Heart right ventricle (tissue), 16 donors: ENCODE measurements around the gene MRGPRD. TPM values are rescaled to one million over a fixed set of nuclear protein-coding genes. Genes with fewer than 3 reads are reported as not detected.

Source experiments
- ATAC-seq, 8 donors: fragments of 200-7000 bp; cut with Tn5 transposase; one replicate each; pipeline ENCODE4 v1.9.1; 2020; ENCODE audit warnings: mild to moderate bottlenecking in 8 of 8, moderate library complexity in 8 of 8, moderate number of reproducible peaks in 1 of 8
- DNase-seq, 2 donors: peaks; one replicate each; pipeline ENCODE4 v3.0.0-alpha.2; 2020
- H3K27ac ChIP-seq, 10 donors: fragments of 200-600 bp; sonication (generic) in 2 of 10; one replicate each; pipeline versions ENCODE4 v1.5.0 to v1.8.0; 2020 to 2022; ENCODE audit warnings: mild to moderate bottlenecking in 3 of 10
- H3K27me3 ChIP-seq, 7 donors: fragments of 200-600 bp; one replicate each; pipeline ENCODE4 v1.8.0; 2021 to 2022; ENCODE audit warnings: mild to moderate bottlenecking in 2 of 7
- H3K36me3 ChIP-seq, 9 donors: fragments of 200-600 bp; sonication (generic) in 1 of 9; one replicate each; pipeline versions ENCODE4 v1.5.0 to v1.8.0; 2020 to 2022; ENCODE audit warnings: mild to moderate bottlenecking in 2 of 9
- H3K4me1 ChIP-seq, 9 donors: fragments of 200-600 bp; sonication (generic) in 1 of 9; one replicate each; pipeline versions ENCODE4 v1.5.0 to v1.8.0; 2020 to 2022; ENCODE audit warnings: mild to moderate bottlenecking in 4 of 9
- H3K4me3 ChIP-seq, 10 donors: fragments of 200-600 bp; sonication (generic) in 2 of 10; one replicate each; pipeline versions ENCODE4 v1.5.0 to v1.8.0; 2020 to 2022; ENCODE audit warnings: mild to moderate bottlenecking in 7 of 10, moderate library complexity in 2 of 10
- H3K9me3 ChIP-seq, 11 donors: fragments of 200-600 bp in 10 of 11; sonication (generic) in 2 of 11; one replicate each; pipeline versions ENCODE4 v1.5.0 to v1.8.0; 2013 to 2022; ENCODE audit warnings: mild to moderate bottlenecking in 2 of 11, control low read depth in 1 of 11, moderate library complexity in 1 of 11
- whole genome bisulfite sequencing, 2 donors: extraction: QIAGEN DNeasy Blood & Tissue Kit; methylation state at CpG; one replicate each; pipeline ENCODE4 v1.1.7; 2013; ENCODE audit warnings: inconsistent platforms in 1 of 2; 5-methylcytosine and 5-hydroxymethylcytosine counted together
- intact Hi-C, 10 donors: fragments of 100-400 bp; cut with DNase I; formaldehyde crosslinking; loops; one replicate each; pipeline versions ENCODE4 v1.11.1 to v1.14.2; 2022
- polyA plus RNA-seq, 2 donors: library from polyadenylated mRNA; stranded (reverse); fragments of 200-250 nt; gene quantifications; one replicate each; pipeline ENCODE4 v1.2.3, GENCODE V29; 2013
- total RNA-seq, 10 donors: library from RNA; stranded (reverse); fragmentation: NEBNext Ultra II Directional in 3 of 10; extraction: Animal tissue kit (Norgen Biotek cat#: 25700) in 3 of 10; gene quantifications; one replicate each; pipeline versions ENCODE4 v1.2.1 to v1.2.4, GENCODE V29; 2021 to 2023
- TF ChIP-seq, protein P1 (sequence below), 9 donors: fragments of 200-600 bp; sonication (generic) in 2 of 9; IDR thresholded peaks; one replicate each; pipeline versions ENCODE4 v1.5.0 to v1.8.0; 2021 to 2022; ENCODE audit warnings: antibody characterized with exemption in 9 of 9, mild to moderate bottlenecking in 5 of 9, moderate library complexity in 1 of 9
- donor health status: Arrhythmogenic right ventricular cardiomyopathy.
- donor health status: ischemic (EF 13 %, LVEDD 7.1; RV severe dilation, severe dysfunction).
- donor health status: healthy with polysubstance abuse.
- donor health status: DM: no; HTN: yes; CAD: no.
- donor health status: DM: no; HTN: no; CAD: no.
- donor health status: ischemic (EF 25% LVEDD 6.9; RV normal size, moderate dysfunction).
- donor health status: ischemic (EF 25% LVEDD 5.7; RV mildly dilated, moderate dysfunction).
- donor health status: healthy.
- donor health status: DM: yes; HTN: yes; CAD: no.
- donor health status: Ischemic cardiomyopathy.
- donor health status: ischemic (EF 35%, LVEDD 5.7; RV mildly dilated, moderate dysfunction).
- donor health status: nonischemic (EF 11% LVEDD 7.7; RV severe dilation, severe dysfunction).
- donor health status: DM: yes; HTN: yes; CAD: no.
- donor health status: PGD.
- donor health status: ischemic (EF 29% LVEDD 5.4; RV normal size, mild dysfunction).
- donor health status: nonischemic (EF 23%, LVEDD 6.1; RV moderate dilation, normal function).

The MRGPRD gene
- total and polyA plus RNA-seq, 12 donors: not detected

DNA sequence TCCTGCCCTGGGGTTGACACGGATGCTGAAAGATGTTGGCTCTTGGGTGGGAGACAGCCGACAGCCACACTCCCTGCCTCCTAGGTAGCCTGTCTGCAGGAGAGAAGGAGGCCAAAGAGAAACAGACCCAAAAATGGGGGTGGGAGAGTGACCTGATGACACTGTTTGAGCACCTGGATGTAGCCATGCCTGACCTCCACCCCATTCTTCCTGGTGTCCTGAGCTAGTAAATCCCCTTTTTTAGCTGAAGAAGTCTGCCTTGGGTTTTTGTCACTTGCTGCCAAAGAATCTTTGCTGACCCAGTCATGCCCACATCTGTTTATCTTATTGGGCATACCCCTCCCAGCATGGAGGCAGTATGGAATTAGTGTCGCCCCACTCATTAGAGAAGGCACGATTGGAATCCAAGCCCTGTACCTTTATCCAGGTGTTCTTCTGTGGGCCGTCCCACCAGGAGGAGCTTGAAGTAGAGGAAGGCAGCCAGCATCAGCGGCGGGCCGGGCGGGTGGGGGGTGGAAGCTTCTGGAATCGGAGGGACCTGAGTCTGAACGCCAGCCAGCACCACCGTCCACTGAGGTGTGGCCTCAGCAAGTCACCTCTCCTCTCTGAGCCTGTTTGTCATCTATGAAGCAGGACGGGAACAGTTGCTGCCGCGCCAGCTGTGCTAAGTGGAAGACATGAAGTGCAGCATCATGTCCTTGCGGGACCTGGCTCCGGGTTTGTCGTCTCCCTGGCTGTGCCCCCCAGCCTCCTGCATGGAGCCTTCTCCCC lies 39.3 kb downstream of the MRGPRD start:
- WGBS, 2 donors: 89 to 94% methylated on average over 18 of the region's 18 CpGs
- intact Hi-C loops: loop anchor here in 1 of 10 donors (2.0 kb wide), 1 partner anchor 71 kb away; no protein-coding TSS in a partner anchor
- TF ChIP-seq, protein P1, sequence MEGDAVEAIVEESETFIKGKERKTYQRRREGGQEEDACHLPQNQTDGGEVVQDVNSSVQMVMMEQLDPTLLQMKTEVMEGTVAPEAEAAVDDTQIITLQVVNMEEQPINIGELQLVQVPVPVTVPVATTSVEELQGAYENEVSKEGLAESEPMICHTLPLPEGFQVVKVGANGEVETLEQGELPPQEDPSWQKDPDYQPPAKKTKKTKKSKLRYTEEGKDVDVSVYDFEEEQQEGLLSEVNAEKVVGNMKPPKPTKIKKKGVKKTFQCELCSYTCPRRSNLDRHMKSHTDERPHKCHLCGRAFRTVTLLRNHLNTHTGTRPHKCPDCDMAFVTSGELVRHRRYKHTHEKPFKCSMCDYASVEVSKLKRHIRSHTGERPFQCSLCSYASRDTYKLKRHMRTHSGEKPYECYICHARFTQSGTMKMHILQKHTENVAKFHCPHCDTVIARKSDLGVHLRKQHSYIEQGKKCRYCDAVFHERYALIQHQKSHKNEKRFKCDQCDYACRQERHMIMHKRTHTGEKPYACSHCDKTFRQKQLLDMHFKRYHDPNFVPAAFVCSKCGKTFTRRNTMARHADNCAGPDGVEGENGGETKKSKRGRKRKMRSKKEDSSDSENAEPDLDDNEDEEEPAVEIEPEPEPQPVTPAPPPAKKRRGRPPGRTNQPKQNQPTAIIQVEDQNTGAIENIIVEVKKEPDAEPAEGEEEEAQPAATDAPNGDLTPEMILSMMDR (IDR thresholded peaks at IDR 0.05): no peak
- no peak for ATAC-seq
- Histone ChIP-seq H3K4me3 (no peak overlapping the region), H3K36me3 (peaks cover 0 to 49% (median 29%) of the 10 kb centered on the region in 9 donors), H3K27me3 (no peaks in the 10 kb centered on the region), H3K9me3 (no peaks in the 10 kb centered on the region), H3K27ac (no peak overlapping the region), H3K4me1 (peaks cover 0 to 5% (median under 1%) of the 10 kb centered on the region in 9 donors)
- no peak for DNase-seq

DNA sequence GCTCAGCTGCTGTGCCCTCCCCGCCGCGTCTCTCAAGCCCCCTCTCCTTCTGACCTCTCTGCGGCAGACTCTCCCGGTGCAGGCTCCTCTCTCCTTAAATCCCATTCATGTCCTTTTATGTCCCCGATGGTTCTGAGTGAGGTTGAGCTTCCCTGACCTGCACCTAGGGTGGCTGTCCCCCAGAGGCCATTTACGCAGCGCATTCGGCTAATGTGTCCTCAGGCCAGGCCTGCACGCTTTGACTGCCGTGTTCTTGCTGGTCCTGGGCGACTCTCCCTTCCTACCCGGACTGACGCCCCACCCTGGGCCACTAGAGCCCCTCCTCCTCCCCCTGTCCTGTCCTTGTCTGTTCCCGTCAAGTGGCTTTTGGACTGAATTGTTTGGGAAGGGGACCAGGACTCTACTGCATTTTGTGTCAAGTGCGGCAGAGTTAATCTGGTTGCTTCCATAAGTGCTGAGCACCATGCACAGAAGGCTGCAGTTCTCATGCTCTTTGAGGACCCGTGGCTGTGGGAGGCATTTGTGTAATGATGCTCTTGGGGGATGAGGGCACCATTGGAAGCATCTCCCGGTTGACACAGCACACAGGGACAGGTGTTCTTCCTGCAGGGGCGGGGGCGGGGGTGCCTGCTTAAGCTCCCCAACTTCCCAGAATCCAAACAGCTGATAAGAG lies 40.0 kb downstream of the MRGPRD start:
- intact Hi-C loops: no loop called here
- no peaks in the 10 kb centered on the region for H3K9me3 ChIP-seq
- TF ChIP-seq, protein P1 (IDR thresholded peaks at IDR 0.05): no peak
- ATAC-seq: no peak
- no peaks in the 10 kb centered on the region for H3K4me1 ChIP-seq
- peaks cover 0 to 56% (median 36%) of the 10 kb centered on the region in 9 donors for H3K36me3 ChIP-seq
- H3K27ac ChIP-seq: no peak overlapping the region
- no peaks in the 10 kb centered on the region for H3K27me3 ChIP-seq
- no peak for DNase-seq
- 90 to 93% methylated on average over 20 of the region's 20 CpGs for WGBS, 2 donors
- H3K4me3 ChIP-seq: no peak overlapping the region

DNA sequence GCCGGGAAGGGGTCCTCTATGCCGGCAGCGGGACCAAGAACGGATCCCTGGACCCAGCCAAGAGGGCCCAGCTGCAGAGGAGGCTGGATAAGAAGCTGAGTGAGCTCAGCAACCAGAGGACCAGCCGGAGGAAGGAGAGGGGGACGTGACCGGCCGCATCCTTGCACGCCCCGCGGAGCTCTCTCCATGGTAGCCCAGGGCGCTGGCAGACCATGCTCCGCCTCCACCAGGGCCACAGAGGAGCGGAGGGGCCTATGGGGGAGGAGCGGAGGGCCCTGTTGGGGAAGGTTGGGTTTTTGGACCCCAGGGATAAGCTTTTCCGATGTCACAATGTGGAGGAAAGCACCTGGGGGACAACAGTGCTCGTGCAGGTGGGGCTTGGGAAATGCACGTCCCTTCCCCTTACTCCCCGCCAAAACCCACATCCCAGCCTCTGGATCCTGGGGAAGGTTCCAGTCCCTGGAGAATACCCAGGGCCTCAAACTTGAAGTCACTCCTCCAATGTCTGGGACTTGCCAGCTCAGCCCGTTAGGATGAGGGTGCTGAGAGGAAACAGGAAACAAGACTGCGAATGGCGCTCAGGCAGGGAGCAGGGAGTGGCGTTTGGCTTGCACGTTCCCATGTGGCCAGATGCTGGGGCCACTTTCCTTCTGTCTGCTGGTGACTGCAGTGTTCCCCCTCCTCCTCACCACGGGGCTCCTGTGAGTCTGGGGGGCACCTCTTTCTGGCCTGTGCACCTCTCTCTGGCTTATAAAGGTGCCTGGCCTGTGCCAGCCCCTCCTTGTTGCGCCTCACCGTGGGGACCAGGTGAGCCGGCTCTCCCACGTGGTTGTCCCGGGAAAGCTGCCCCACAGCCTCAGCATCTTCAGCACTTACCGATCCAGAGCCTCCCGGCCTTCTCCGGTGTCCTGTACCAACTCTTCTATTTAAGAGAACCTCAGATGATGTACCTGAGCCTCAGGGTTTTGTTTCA lies 40.9 kb downstream of the MRGPRD start:
- intact Hi-C loops: loop anchor here in 2 of 10 donors (10.0 kb wide), 1 partner anchor 145 kb away; no protein-coding TSS in a partner anchor
- Histone ChIP-seq H3K9me3 (no peaks in the 10 kb centered on the region), H3K27ac (no peak overlapping the region), H3K27me3 (no peaks in the 10 kb centered on the region), H3K4me3 (no peak overlapping the region), H3K4me1 (no peaks in the 10 kb centered on the region), H3K36me3 (peaks cover 0 to 65% (median 39%) of the 10 kb centered on the region in 9 donors)
- ATAC-seq (no peak), DNase-seq (no peak)
- TF ChIP-seq, protein P1 (IDR thresholded peaks at IDR 0.05): no peak
- 80 to 84% methylated on average over 33 of the region's 33 CpGs for WGBS, 2 donors
